Omental fat pad (tissue), 4 donors: ENCODE results near the gene EXD3. TPM values are rescaled to one million over a fixed set of nuclear protein-coding genes. Genes with fewer than 3 reads are reported as not detected.
A peak's percentile ranks its signal among the peaks of the same experiment; 100 is the strongest.

Experiments used
- ATAC-seq: fragments of 150-250 bp; one replicate; pipeline ENCODE4 v1.9.1; 2016; ENCODE audit warnings: mild to moderate bottlenecking, moderate library complexity; ENCODE audit not compliant: low FRiP score
- DNase-seq: peaks from one replicate; pipeline ENCODE4 v3.0.0-alpha.2; 2019; ENCODE audit warnings: low spot score
- total RNA-seq, 4 donors: library from RNA; depleted of rRNA; stranded (reverse); fragments of >200 nt; gene quantifications; one replicate each; pipeline ENCODE4 v1.1.0, GENCODE V29; 2016
- TF ChIP-seq, protein P1 (sequence below), 3 donors: fragments of 450-650 bp; IDR thresholded peaks; one replicate each; pipeline ENCODE4 v1.5.1; 2016 to 2017; ENCODE audit warnings: antibody characterized with exemption in 3 of 3, mild to moderate bottlenecking in 3 of 3, moderate library complexity in 2 of 3

The EXD3 gene
- total RNA-seq, 4 donors from 2014 or later: 8.3 to 18.3 (median 10.5) TPM

DNA sequence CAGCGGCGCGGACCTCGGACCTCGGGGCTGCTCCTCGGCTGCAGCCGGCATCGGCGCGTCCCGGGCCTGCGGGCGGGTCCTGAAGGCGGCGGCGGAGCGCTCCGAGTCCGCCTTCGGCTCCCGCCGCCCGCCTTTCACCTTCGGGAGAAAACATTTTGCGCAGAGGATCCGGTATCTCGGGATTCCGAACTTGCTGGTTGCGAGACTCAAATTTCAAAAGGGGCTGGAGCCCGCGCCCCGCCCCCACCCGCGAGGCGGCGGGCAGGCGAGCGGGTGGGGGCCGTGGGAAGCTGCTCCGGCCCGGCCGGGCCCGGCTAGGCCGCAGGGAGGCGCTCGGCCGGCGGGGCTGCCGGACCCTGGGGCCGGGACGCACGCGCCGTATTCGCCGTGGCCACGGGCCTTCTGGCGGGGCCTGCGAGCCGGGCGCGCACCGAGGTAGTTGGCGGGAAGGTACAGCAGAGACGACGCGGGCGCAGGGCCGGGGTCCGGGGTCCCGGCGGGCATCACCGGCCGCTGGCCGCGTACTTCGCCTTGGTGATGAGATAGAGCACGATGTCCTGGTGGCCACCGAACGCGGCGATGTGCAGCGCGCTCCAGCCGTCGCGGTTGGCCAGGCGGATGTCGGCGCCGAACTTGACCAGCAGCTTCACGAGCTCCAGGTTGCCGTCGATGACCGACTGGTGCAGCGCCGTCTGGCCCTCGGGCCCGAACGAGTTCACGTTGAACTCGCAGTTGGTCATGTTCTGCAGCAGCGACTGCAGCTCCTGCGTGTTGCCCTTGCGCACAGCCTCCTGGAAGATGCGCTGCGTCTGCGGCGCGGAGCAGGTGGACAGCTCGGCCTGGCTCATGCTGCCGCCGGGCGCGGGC is 121.6 kb downstream of the EXD3 start:
- TF ChIP-seq, protein P1, sequence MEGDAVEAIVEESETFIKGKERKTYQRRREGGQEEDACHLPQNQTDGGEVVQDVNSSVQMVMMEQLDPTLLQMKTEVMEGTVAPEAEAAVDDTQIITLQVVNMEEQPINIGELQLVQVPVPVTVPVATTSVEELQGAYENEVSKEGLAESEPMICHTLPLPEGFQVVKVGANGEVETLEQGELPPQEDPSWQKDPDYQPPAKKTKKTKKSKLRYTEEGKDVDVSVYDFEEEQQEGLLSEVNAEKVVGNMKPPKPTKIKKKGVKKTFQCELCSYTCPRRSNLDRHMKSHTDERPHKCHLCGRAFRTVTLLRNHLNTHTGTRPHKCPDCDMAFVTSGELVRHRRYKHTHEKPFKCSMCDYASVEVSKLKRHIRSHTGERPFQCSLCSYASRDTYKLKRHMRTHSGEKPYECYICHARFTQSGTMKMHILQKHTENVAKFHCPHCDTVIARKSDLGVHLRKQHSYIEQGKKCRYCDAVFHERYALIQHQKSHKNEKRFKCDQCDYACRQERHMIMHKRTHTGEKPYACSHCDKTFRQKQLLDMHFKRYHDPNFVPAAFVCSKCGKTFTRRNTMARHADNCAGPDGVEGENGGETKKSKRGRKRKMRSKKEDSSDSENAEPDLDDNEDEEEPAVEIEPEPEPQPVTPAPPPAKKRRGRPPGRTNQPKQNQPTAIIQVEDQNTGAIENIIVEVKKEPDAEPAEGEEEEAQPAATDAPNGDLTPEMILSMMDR (IDR thresholded peaks at IDR 0.05): no peak
- ATAC-seq (peak; percentile 25), DNase-seq (no peak)

GRCh38 chr9:137300567-137301080 is 122.3 kb downstream of the EXD3 start:
- DNase-seq (no peak), ATAC-seq (no peak)
- TF ChIP-seq, protein P1 (IDR thresholded peaks at IDR 0.05): no peak

GRCh38 chr9:137299938-137300337 is 123.0 kb downstream of the EXD3 start:
- DNase-seq (no peak), ATAC-seq (no peak)
- TF ChIP-seq, protein P1 (IDR thresholded peaks at IDR 0.05): no peak

DNA sequence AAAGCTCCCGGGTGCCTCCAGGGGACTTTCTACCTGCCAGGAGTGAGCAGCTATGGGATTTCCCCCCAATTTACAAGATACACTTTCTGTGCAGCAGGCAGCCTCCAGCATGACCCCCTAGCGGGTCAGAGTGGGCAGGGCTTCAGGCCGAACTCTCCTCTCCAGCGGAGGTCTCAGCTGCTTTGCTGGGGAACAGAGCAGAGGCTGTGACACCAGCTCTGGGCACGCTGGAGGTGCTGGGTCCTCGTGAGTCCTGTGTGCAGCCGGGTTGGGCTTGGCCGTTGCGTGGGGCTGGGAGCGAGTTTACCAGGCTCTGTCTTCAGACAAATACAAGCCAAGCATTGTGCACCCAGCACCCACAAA is 123.8 kb downstream of the EXD3 start:
- TF ChIP-seq, protein P1 (IDR thresholded peaks at IDR 0.05): no peak
- no peak for ATAC-seq
- DNase-seq: no peak

- no peak for DNase-seq
- TF ChIP-seq, protein P1 (IDR thresholded peaks at IDR 0.05): no peak
- ATAC-seq: no peak
Observed at GRCh38 chr9:137298401-137299202, 124.4 kb downstream of the EXD3 start.

DNA sequence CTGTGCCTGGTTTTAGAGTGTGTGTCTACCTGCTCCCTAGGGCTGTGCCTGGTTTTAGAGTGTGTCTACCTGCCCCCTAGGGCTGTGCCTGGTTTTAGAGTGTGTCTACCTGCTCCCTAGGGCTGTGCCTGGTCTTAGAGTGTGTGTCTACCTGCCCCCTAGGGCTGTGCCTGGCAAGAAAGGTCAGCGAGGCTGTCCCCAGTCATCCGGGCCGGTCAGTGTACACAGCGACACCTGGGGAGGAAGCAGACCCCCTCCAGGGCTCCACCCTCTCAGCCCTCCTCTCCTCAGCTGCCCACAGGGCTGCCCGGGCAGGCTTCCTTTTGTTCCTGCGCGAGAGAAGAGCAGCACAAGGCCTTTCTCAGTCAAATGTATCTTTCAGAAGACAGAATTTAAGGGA is 125.0 kb downstream of the EXD3 start:
- no peak for ATAC-seq
- TF ChIP-seq, protein P1 (IDR thresholded peaks at IDR 0.05): no peak

More for the DNA sequence above, 125.0 kb downstream of the EXD3 start:
- DNase-seq: no peak
